Right hindlimb (tissue), 1 donor: Measurements from ENCODE around the gene EPB41L1.
A peak's percentile ranks its signal among the peaks of the same experiment; 100 is the strongest.

Experiments used
- DNase-seq: peaks from one replicate; pipeline ENCODE4 v3.0.0-alpha.2; 2018

Gene EPB41L1

GRCh38 chr20:36154700-36155628 lies at the start of gene EPB41L1:
Gene EPB41L1, plus strand, starts transcription at chr20:36154740. Its CDS starts 19,038 bp downstream, at chr20:36173778.
- peak; percentile 66 for DNase-seq

- DNase-seq = no peak
Observed at GRCh38 chr20:36104856-36105255, 49.7 kb upstream of the EPB41L1 start.

- DNase-seq = no peak
Observed at GRCh38 chr20:36105711-36106226, 48.8 kb upstream of the EPB41L1 start.

- no peak for DNase-seq
Observed at GRCh38 chr20:36106606-36107005, 47.9 kb upstream of the EPB41L1 start.

- DNase-seq = no peak
Observed at GRCh38 chr20:36107881-36108280, 46.7 kb upstream of the EPB41L1 start.

GRCh38 chr20:36109251-36109947 lies 45.1 kb upstream of the EPB41L1 start:
- no peak for DNase-seq

GRCh38 chr20:36110994-36111393 lies 43.5 kb upstream of the EPB41L1 start:
- no peak for DNase-seq

- no peak for DNase-seq
Observed at GRCh38 chr20:36112112-36112511, 42.4 kb upstream of the EPB41L1 start.

- DNase-seq = no peak
Observed at GRCh38 chr20:36113036-36113435, 41.5 kb upstream of the EPB41L1 start.

- peak; percentile 43 for DNase-seq
Observed at GRCh38 chr20:36113566-36114250, 40.8 kb upstream of the EPB41L1 start.

GRCh38 chr20:36114707-36115106 lies 39.8 kb upstream of the EPB41L1 start:
- DNase-seq = no peak

- DNase-seq = no peak
Observed at GRCh38 chr20:36115925-36116324, 38.6 kb upstream of the EPB41L1 start.

- DNase-seq = no peak
Observed at GRCh38 chr20:36116807-36117441, 37.6 kb upstream of the EPB41L1 start.

GRCh38 chr20:36117638-36118037 lies 36.9 kb upstream of the EPB41L1 start:
- DNase-seq = no peak

GRCh38 chr20:36118371-36118770 lies 36.2 kb upstream of the EPB41L1 start:
- DNase-seq = no peak

GRCh38 chr20:36119537-36119936 lies 35.0 kb upstream of the EPB41L1 start:
- DNase-seq = no peak

- DNase-seq = no peak
Observed at GRCh38 chr20:36120241-36120640, 34.3 kb upstream of the EPB41L1 start.

GRCh38 chr20:36120991-36121390 lies 33.5 kb upstream of the EPB41L1 start:
- DNase-seq = no peak

GRCh38 chr20:36121981-36122930 lies 32.3 kb upstream of the EPB41L1 start:
- DNase-seq = no peak

- no peak for DNase-seq
Observed at GRCh38 chr20:36122931-36123288, 31.6 kb upstream of the EPB41L1 start.

- no peak for DNase-seq
Observed at GRCh38 chr20:36125097-36125496, 29.4 kb upstream of the EPB41L1 start.
